HEK293 (cell line): ENCODE measurements around the gene CNKSR3.

Source experiments
- BCL11B ChIP-seq: fragments of 450-650 bp; formaldehyde crosslinking; IDR thresholded peaks from 2 replicates; pipeline ENCODE4 v1.5.1; 2016; ENCODE audit warnings: low read depth, missing biosample characterization, missing genetic modification characterization
- BCL6B ChIP-seq: fragments of 450-650 bp; formaldehyde crosslinking; IDR thresholded peaks from 2 replicates; pipeline ENCODE4 v1.5.1; 2017; ENCODE audit warnings: missing biosample characterization, missing genetic modification characterization
- EGR2 ChIP-seq: fragments of 450-650 bp; formaldehyde crosslinking; IDR thresholded peaks from 2 replicates; pipeline ENCODE4 v1.5.1; 2016; ENCODE audit warnings: low read depth, missing biosample characterization, missing genetic modification characterization
- FEZF1 ChIP-seq: fragments of 450-650 bp; formaldehyde crosslinking; IDR thresholded peaks from 2 replicates; pipeline ENCODE4 v1.5.1; 2016; ENCODE audit warnings: missing biosample characterization, missing genetic modification characterization
- GFI1B ChIP-seq: fragments of 450-650 bp; formaldehyde crosslinking; IDR thresholded peaks from 2 replicates; pipeline ENCODE4 v1.5.1; 2016; ENCODE audit warnings: missing biosample characterization, missing genetic modification characterization
- GLI2 ChIP-seq: fragments of 450-650 bp; formaldehyde crosslinking; IDR thresholded peaks from 2 replicates; pipeline ENCODE4; 2017; ENCODE audit warnings: missing biosample characterization, missing genetic modification characterization, low read depth, borderline replicate concordance
- GLIS2 ChIP-seq: fragments of 450-650 bp; formaldehyde crosslinking; IDR thresholded peaks from 2 replicates; pipeline ENCODE4 v1.5.1; 2016; ENCODE audit warnings: missing biosample characterization, missing genetic modification characterization
- HOXD13 ChIP-seq: sonication (generic); formaldehyde crosslinking; IDR thresholded peaks from 2 replicates; pipeline ENCODE4 v1.8.0; 2022; ENCODE audit warnings: missing genetic modification reagents, borderline replicate concordance
- KLF7 ChIP-seq: fragments of 450-650 bp; formaldehyde crosslinking; IDR thresholded peaks from 2 replicates; pipeline ENCODE4 v1.5.1; 2016; ENCODE audit warnings: missing biosample characterization, missing genetic modification characterization, borderline replicate concordance
- PBX3 ChIP-seq: sonication (generic); formaldehyde crosslinking; IDR thresholded peaks from 2 replicates; pipeline ENCODE4 v1.8.1; 2022; ENCODE audit warnings: mild to moderate bottlenecking, moderate library complexity, missing genetic modification reagents
- PRDM10 ChIP-seq: fragments of 450-650 bp; formaldehyde crosslinking; IDR thresholded peaks from 2 replicates; pipeline ENCODE4 v1.5.1; 2016; ENCODE audit warnings: missing biosample characterization, missing genetic modification characterization
- TSHZ1 ChIP-seq: fragments of 450-650 bp; formaldehyde crosslinking; IDR thresholded peaks from 2 replicates; pipeline ENCODE4 v1.5.1; 2016; ENCODE audit warnings: missing biosample characterization, missing genetic modification characterization, borderline replicate concordance
- ZBTB7A ChIP-seq: fragments of 450-650 bp; formaldehyde crosslinking; IDR thresholded peaks from 2 replicates; pipeline ENCODE4 v1.5.1; 2016; ENCODE audit warnings: low read depth, missing biosample characterization, missing genetic modification characterization
- ZFHX2 ChIP-seq: fragments of 450-650 bp; formaldehyde crosslinking; conservative IDR thresholded peaks from 2 replicates; pipeline ENCODE4 v1.5.1; 2016; ENCODE audit warnings: missing biosample characterization, missing genetic modification characterization
- ZNF138 ChIP-seq: fragments of 450-650 bp; formaldehyde crosslinking; IDR thresholded peaks from 2 replicates; pipeline ENCODE4 v1.5.1; 2016; ENCODE audit warnings: missing biosample characterization, missing genetic modification characterization, borderline replicate concordance
- ZNF184 ChIP-seq: fragments of 450-650 bp; IDR thresholded peaks from 2 replicates; pipeline ENCODE4 v1.5.1; 2018; ENCODE audit warnings: missing biosample characterization, mild to moderate bottlenecking, missing genetic modification characterization
- ZNF24 ChIP-seq: fragments of 450-650 bp; formaldehyde crosslinking; IDR thresholded peaks from 2 replicates; pipeline ENCODE4 v1.5.1; 2016; ENCODE audit warnings: missing biosample characterization, missing genetic modification characterization
- ZNF248 ChIP-seq: fragments of 450-650 bp; formaldehyde crosslinking; IDR thresholded peaks from 2 replicates; pipeline ENCODE4 v1.5.1; 2017; ENCODE audit warnings: missing biosample characterization, missing genetic modification characterization
- ZNF302 ChIP-seq: fragments of 450-650 bp; formaldehyde crosslinking; IDR thresholded peaks from 2 replicates; pipeline ENCODE4 v1.5.1; 2016; ENCODE audit warnings: missing biosample characterization, missing genetic modification characterization, low read depth
- ZNF449 ChIP-seq: fragments of 450-650 bp; formaldehyde crosslinking; IDR thresholded peaks from 2 replicates; pipeline ENCODE4 v1.5.1; 2017; ENCODE audit warnings: missing biosample characterization, mild to moderate bottlenecking, missing genetic modification characterization, moderate library complexity
- ZNF585B ChIP-seq: fragments of 450-650 bp; formaldehyde crosslinking; IDR thresholded peaks from 2 replicates; pipeline ENCODE4 v1.5.1; 2016; ENCODE audit warnings: missing biosample characterization, missing genetic modification characterization
- ZNF600 ChIP-seq: fragments of 450-650 bp; formaldehyde crosslinking; IDR thresholded peaks from 2 replicates; pipeline ENCODE4 v1.5.1; 2016; ENCODE audit warnings: missing biosample characterization, missing genetic modification characterization
- ZNF624 ChIP-seq: fragments of 450-650 bp; formaldehyde crosslinking; IDR thresholded peaks from 2 replicates; pipeline ENCODE4 v1.5.1; 2017; ENCODE audit warnings: missing biosample characterization, missing genetic modification characterization
- ZNF639 ChIP-seq: fragments of 450-650 bp; formaldehyde crosslinking; IDR thresholded peaks from 2 replicates; pipeline ENCODE4 v1.5.1; 2016; ENCODE audit warnings: missing biosample characterization, missing genetic modification characterization
- ZSCAN16 ChIP-seq: fragments of 450-650 bp; formaldehyde crosslinking; IDR thresholded peaks from 2 replicates; pipeline ENCODE4 v1.5.1; 2016; ENCODE audit warnings: missing biosample characterization, missing genetic modification characterization
- ZSCAN23 ChIP-seq: fragments of 450-650 bp; formaldehyde crosslinking; IDR thresholded peaks from 2 replicates; pipeline ENCODE4 v1.5.1; 2016; ENCODE audit warnings: missing biosample characterization, missing genetic modification characterization
- ZXDB ChIP-seq: fragments of 450-650 bp; formaldehyde crosslinking; IDR thresholded peaks from 2 replicates; pipeline ENCODE4 v1.5.1; 2016; ENCODE audit warnings: missing biosample characterization, missing genetic modification characterization

Gene CNKSR3

GRCh38 chr6:154386848-154387717 is 123.4 kb downstream of the CNKSR3 start (continued):
- TF ChIP-seq ZNF639 (tag by site-specific recombination) (no peak), ZNF624 (tag by site-specific recombination) (no peak), ZNF585B (tag by site-specific recombination) (no peak), BCL11B (tag by site-specific recombination) (no peak), ZXDB (tag by site-specific recombination) (0 out of 2 replicates have a peak, but pooled peaks have one; percentile 19), ZSCAN23 (tag by site-specific recombination) (no peak), ZNF184 (tag by site-specific recombination) (no peak), ZNF138 (tag by site-specific recombination) (no peak), PBX3 (CRISPR knock-in tag) (no peak), ZNF248 (tag by site-specific recombination) (no peak), ZFHX2 (no peak), ZSCAN16 (no peak), ZNF449 (no peak), GLIS2 (tag by site-specific recombination) (no peak), BCL6B (tag by site-specific recombination) (0 out of 2 replicates have a peak, but pooled peaks have one; percentile 7), ZNF24 (no peak), ZBTB7A (tag by site-specific recombination) (no peak), ZNF600 (tag by site-specific recombination) (no peak), EGR2 (tag by site-specific recombination) (no peak), GFI1B (tag by site-specific recombination) (0 out of 2 replicates have a peak, but pooled peaks have one; percentile 44), FEZF1 (tag by site-specific recombination) (peak; percentile 70), GLI2 (tag by site-specific recombination) (no peak), PRDM10 (tag by site-specific recombination) (no peak), KLF7 (no peak), ZNF302 (tag by site-specific recombination) (no peak), HOXD13 (CRISPR knock-in tag) (peak; percentile 82; the same call in 1 of the 2 replicates), TSHZ1 (no peak)
